ENCODE results near the gene HHAT.

GRCh38 chr1:210499956-210500355 lies 171.3 kb downstream of the HHAT start:
- TF ChIP-seq CTCF (IDR thresholded peaks at IDR 0.05): no peak
- no peak for TF ChIP-seq POLR2A (IDR thresholded peaks at IDR 0.05)

Data from testis (tissue), 2 donors.